NOMO-1 treated with DMSO at 0.1 percent for 48 hours (cell line): ENCODE measurements around the gene PLB1.
A peak's percentile ranks its signal among the peaks of the same experiment; 100 is the strongest.
"Not testable (repeated sequence)": the region's sequence is repeated elsewhere in the genome, so short reads cannot be mapped to it uniquely, and the experiment has no call there.

ENCODE experiments used
- DNase-seq: peaks from one replicate; lab custom pipeline; 2025; ENCODE audit not compliant: unreplicated experiment; lab: John Stamatoyannopoulos, UW

PLB1 gene

GRCh38 chr2:28530782-28531181 lies 34.9 kb downstream of the PLB1 start:
- no peak for DNase-seq

- DNase-seq, result no peak
Measured at GRCh38 chr2:28532399-28532798, 36.5 kb downstream of the PLB1 start.

- DNase-seq, result no peak
Measured at GRCh38 chr2:28533044-28533680, 37.3 kb downstream of the PLB1 start.

- DNase-seq, result no peak
Measured at GRCh38 chr2:28534817-28535216, 39.0 kb downstream of the PLB1 start.

GRCh38 chr2:28538134-28538533 lies 42.3 kb downstream of the PLB1 start:
- no peak for DNase-seq

GRCh38 chr2:28538652-28539051 lies 42.8 kb downstream of the PLB1 start:
- no peak for DNase-seq

GRCh38 chr2:28539118-28539541 lies 43.3 kb downstream of the PLB1 start:
- peak; percentile 14 for DNase-seq

- no peak for DNase-seq
Measured at GRCh38 chr2:28543316-28544035, 47.6 kb downstream of the PLB1 start.

GRCh38 chr2:28544036-28544346 lies 48.1 kb downstream of the PLB1 start:
- DNase-seq, result no peak

GRCh38 chr2:28544405-28544921 lies 48.6 kb downstream of the PLB1 start:
- no peak for DNase-seq

- no peak for DNase-seq
Measured at GRCh38 chr2:28544922-28545589, 49.2 kb downstream of the PLB1 start.

- DNase-seq, result no peak
Measured at GRCh38 chr2:28545590-28546200, 49.8 kb downstream of the PLB1 start.

GRCh38 chr2:28546242-28546641 lies 50.4 kb downstream of the PLB1 start:
- DNase-seq, result no peak

- DNase-seq, result no peak
Measured at GRCh38 chr2:28547223-28547860, 51.5 kb downstream of the PLB1 start.

GRCh38 chr2:28547906-28548600 lies 52.2 kb downstream of the PLB1 start:
- no peak for DNase-seq

GRCh38 chr2:28550345-28550744 lies 54.5 kb downstream of the PLB1 start:
- DNase-seq, result not testable (repeated sequence)

GRCh38 chr2:28552045-28552823 lies 56.4 kb downstream of the PLB1 start:
- no peak for DNase-seq

GRCh38 chr2:28556303-28556702 lies 60.4 kb downstream of the PLB1 start:
- DNase-seq, result no peak

- peak; percentile 25 for DNase-seq
Measured at GRCh38 chr2:28557389-28558131, 61.7 kb downstream of the PLB1 start.
